ENCODE measurements around the gene MACF1. TPM values are rescaled to one million over a fixed set of nuclear protein-coding genes. Genes with fewer than 3 reads are reported as not detected.

The MACF1 gene
- polyA plus RNA-seq, 4 donors, result 208 to 264 (median 240) TPM

DNA sequence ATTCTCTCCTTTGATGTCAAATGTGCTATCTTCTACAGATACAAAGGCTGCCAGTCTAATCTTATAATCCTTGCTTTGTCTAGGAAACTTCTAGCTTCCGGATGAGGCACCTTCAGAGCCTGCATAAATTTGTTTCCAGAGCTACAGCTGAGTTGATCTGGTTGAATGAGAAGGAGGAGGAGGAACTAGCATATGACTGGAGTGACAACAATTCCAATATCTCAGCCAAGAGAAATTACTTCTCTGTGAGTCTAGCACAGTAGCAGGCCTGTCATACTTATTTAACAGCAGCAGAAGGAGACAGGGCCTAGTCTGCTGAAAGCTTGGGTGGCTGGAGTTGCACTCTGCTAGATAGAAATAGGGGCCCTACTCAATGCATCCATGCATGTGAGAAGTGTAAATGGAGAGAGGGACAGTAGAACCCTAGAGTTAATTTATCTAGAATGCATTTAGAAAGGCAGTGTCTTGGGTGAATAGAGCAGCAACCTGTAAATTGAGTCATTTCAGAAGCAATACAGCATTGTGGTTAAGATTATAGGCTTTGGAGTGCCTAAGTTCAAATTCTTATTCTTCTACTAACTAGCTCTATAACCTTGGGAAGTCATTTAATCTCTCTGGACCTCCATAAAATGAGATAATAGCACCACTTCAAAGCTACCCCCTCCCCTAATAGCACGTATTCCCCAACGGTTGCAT, 89.0 kb downstream of the MACF1 start:
- DNase-seq (ENCODE audit: low read depth in 4 of 4, low spot score in 3 of 4), result no peak

DNA sequence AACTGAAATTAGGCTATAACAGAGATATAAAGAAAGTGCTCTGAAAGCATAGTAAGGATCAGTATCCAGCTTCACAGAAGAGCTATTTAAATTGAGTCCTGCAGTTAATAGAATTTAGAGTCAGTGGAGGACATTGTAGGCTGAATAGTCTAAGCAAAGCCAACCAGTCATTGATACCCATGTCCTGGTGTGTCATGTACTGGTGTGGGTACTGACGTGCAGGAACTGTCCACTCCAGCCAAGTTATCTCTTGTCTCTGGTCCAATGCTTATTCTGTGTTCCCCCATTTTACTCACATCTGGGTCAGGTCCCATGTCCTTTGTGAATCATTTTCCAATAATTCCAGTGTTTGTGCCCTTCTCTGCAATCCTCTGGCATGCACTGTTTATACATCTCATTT, 90.0 kb downstream of the MACF1 start:
- DNase-seq (ENCODE audit: low read depth in 4 of 4, low spot score in 3 of 4), result no peak

GRCh38 chr1:39295901-39296300, 91.4 kb downstream of the MACF1 start:
- no peak for DNase-seq (ENCODE audit: low read depth in 4 of 4, low spot score in 3 of 4)

- no peak for DNase-seq (ENCODE audit: low read depth in 4 of 4, low spot score in 3 of 4)
These were observed 93.1 kb downstream of the MACF1 start for GRCh38 chr1:39297551-39297950.

DNA sequence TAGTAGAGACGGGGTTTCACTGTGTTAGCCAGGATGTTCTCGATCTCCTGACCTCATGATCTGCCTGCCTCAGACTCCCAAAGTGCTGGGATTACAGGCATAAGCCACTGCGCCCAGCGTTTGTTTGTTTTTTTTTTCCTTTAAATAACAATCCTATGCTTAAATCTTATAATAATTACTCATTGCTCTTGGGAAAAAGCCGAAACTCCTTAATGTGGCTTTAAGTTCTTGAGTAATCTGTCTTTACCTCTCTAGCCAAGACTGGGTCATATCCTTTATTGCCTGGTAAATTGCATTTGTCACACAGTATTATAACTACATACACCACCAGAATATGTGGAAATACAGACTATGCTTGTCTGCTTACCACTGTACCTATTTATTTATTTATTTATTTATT, 97.1 kb downstream of the MACF1 start:
- DNase-seq (ENCODE audit: low read depth in 4 of 4, low spot score in 3 of 4), result no peak

GRCh38 chr1:39305555-39305954, 101.1 kb downstream of the MACF1 start:
- no peak for DNase-seq (ENCODE audit: low read depth in 4 of 4, low spot score in 3 of 4)

DNA sequence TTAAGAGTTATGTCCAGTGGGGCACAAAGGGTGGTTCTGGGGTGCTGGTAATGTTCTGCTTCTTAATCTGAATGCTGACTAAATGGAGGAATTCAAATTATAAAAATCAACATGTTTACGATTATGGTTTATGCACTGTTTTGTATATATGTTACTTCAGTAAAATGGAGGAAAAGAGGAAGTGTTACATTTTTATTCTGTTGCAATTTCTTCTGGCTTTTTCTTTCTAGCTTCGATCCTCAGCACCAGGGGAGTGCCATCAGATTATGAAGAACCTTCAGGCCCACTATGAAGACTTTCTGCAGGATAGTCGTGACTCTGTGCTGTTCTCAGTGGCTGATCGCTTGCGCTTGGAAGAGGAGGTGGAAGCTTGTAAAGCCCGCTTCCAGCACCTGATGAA, 105.5 kb downstream of the MACF1 start:
- no peak for DNase-seq (ENCODE audit: low read depth in 4 of 4, low spot score in 3 of 4)

- DNase-seq (ENCODE audit: low read depth in 4 of 4, low spot score in 3 of 4), result no peak
These were observed 106.2 kb downstream of the MACF1 start for GRCh38 chr1:39310691-39311090.

DNA sequence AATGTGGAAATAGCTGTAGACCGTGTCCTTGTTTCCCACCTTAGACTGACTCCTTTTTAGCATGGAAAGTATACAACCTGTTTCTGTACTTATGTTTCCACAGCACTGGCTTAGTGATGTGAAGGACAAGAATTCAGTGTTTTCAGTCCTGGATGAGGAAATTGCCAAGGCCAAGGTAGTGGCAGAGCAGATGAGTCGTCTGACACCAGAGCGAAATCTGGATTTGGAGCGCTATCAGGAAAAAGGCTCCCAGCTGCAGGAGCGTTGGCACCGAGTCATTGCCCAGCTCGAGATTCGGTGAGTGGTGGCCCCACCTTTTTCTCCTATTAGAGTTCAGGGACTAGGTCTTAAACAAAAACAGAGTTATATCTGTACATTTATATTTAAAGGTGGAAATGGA, 112.6 kb downstream of the MACF1 start:
- no peak for DNase-seq (ENCODE audit: low read depth in 4 of 4, low spot score in 3 of 4)

- DNase-seq (ENCODE audit: low read depth in 4 of 4, low spot score in 3 of 4), result no peak
These were observed 113.6 kb downstream of the MACF1 start for GRCh38 chr1:39317910-39318633.

- DNase-seq (ENCODE audit: low read depth in 4 of 4, low spot score in 3 of 4), result no peak
These were observed 117.5 kb downstream of the MACF1 start for GRCh38 chr1:39321979-39322378.

- no peak for DNase-seq (ENCODE audit: low read depth in 4 of 4, low spot score in 3 of 4)
These were observed 117.9 kb downstream of the MACF1 start for GRCh38 chr1:39322431-39322830.

DNA sequence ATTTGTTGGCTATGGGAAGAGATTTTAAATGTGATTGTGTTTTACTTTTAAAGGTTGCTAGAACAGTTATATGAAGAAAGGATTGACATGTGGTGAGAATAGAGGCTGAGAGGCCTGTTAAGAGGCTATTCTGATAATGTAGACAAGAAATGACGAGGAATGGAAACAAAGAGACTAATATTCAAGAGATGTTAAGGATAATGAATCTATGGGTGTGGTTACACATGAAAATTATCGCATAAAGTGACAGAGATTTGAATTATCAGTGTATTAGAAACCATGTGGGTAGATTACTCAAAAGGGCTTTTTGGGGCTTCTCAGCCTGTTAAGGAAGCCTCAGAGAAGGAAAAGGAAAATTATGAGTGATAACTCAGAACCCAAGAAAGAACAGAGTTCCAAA, 120.4 kb downstream of the MACF1 start:
- no peak for DNase-seq (ENCODE audit: low read depth in 4 of 4, low spot score in 3 of 4)

GRCh38 chr1:39326836-39327235, 122.3 kb downstream of the MACF1 start:
- no peak for DNase-seq (ENCODE audit: low read depth in 4 of 4, low spot score in 3 of 4)

GRCh38 chr1:39328095-39328494, 123.6 kb downstream of the MACF1 start:
- no peak for DNase-seq (ENCODE audit: low read depth in 4 of 4, low spot score in 3 of 4)

- DNase-seq (ENCODE audit: low read depth in 4 of 4, low spot score in 3 of 4), result no peak
These were observed 124.2 kb downstream of the MACF1 start for GRCh38 chr1:39328586-39329121.

GRCh38 chr1:39331647-39332046, 127.2 kb downstream of the MACF1 start:
- no peak for DNase-seq (ENCODE audit: low read depth in 4 of 4, low spot score in 3 of 4)

DNA sequence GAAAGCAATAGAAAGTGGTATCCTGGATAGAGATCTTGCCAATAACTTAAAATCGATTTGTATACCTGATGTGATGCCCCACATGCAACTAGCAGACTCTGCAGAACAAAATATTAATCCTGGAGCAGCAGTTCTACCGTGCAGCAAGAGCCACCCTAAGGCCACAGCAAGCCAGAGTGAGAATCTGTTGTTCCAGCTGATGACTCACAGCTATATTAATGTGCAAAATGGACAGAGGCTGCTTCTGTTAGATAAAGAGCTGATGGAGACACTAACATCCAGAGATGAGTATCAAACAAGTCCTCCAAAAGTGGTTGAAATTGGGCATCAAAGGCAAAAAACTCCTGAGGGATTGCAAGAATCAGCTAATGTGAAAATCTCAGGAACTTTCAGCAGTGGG, 127.8 kb downstream of the MACF1 start:
- DNase-seq (ENCODE audit: low read depth in 4 of 4, low spot score in 3 of 4), result no peak

DNA sequence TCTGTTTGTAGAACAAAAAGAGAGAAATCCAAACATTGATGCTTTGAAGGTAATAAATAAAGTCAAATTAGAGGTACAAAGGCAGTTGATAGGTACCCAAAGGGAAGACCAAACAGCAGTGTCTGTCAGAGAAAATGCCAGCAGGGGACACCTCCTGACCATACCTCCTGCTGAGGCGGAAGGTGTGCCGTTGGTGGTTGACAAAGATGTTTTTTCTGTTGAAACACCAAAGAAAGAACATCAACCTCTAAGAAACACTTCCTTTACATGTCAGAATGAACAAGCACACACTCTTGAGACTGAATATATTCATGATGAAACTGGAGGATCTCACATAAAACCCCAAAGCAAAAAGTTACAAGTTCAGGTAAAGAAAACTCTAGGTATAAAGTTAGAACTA, 128.3 kb downstream of the MACF1 start:
- no peak for DNase-seq (ENCODE audit: low read depth in 4 of 4, low spot score in 3 of 4)

DNA sequence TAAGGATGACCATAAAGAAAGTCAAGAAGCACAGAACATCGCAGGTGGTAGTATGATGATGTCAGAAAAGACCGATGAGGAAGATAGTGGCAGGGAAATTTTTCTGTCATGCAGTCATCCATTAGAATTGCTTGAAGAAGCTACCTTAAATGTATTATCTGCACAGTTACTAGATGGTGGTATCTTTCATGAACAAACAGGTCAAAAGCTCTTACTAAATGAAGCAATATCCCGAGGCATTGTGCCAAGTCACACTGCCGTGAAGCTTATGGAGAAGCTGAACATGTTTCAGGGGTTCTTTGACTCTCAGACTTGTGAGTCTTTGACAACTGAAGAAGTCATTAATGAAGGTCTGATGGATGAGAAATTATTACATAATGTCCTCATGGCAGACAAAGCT, 128.8 kb downstream of the MACF1 start:
- DNase-seq (ENCODE audit: low read depth in 4 of 4, low spot score in 3 of 4), result no peak

DNA sequence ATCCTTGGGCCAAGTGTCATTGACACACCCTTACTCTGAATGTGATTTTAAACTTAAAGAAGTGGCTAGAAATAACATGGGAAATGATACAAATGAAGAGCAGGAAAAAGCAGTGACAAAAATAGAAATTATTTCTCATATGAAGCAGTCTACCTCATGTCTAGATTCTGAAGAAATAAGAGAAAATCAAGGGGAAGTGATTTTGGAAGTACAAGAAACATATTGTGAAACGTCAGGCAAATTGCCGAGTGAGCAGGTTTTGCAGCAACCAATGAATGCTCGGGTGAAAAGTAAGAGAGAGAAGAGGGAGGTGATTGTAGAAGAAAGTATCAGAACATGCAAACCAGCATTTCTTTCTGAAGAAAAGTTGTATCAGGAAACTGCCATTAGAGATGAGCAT, 130.7 kb downstream of the MACF1 start:
- no peak for DNase-seq (ENCODE audit: low read depth in 4 of 4, low spot score in 3 of 4)

DNA sequence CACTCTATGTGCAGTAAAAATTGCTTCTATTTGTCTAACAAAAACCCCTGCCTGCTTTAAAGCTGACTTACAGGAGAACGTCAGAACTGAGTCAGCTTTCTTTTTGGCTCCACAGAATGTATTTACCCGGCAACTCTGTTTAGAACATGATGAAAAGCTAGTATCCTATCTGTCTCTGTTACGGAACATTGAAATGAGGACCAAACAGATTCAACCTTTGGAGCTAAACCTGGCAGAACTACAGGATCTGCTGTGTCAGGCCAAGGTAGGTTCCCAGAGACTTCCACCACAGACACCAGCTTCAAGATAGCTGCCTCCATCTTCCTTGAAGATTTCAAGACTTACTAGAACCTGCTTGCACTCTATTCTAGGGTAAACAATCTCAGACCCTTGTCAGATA, 132.6 kb downstream of the MACF1 start:
- no peak for DNase-seq (ENCODE audit: low read depth in 4 of 4, low spot score in 3 of 4)

Data from right renal pelvis (tissue), 4 donors.